HFFc6 (cell line): ENCODE measurements around the gene ARID5B. TPM values are rescaled to one million over a fixed set of nuclear protein-coding genes. Genes with fewer than 3 reads are reported as not detected.

Experiments used
- DNase-seq: peaks from one replicate; pipeline ENCODE4 v3.0.0-alpha.2; 2018
- H3K27ac Mint-ChIP-seq: 2 replicates; pipeline ENCODE4 v1.8.0; 2020; ENCODE audit warnings: mild to moderate bottlenecking, mixed read lengths
- H3K27me3 Mint-ChIP-seq: 2 replicates; pipeline ENCODE4 v1.8.0; 2021; ENCODE audit warnings: mild to moderate bottlenecking, moderate library complexity, mixed read lengths; ENCODE audit not compliant: insufficient read depth
- H3K36me3 Mint-ChIP-seq: 2 replicates; pipeline ENCODE4 v1.8.0; 2021; ENCODE audit warnings: low read depth, mixed read lengths
- H3K4me1 Mint-ChIP-seq: 2 replicates; pipeline ENCODE4 v1.8.0; 2020; ENCODE audit warnings: low read depth, mixed read lengths
- H3K4me3 Mint-ChIP-seq: 2 replicates; pipeline ENCODE4 v1.8.0; 2020; ENCODE audit warnings: mild to moderate bottlenecking, moderate library complexity, mixed read lengths
- H3K9me3 Mint-ChIP-seq: 2 replicates; pipeline ENCODE4 v1.8.0; 2020; ENCODE audit warnings: mild to moderate bottlenecking, mixed read lengths
- total RNA-seq, 6 experiments: library from RNA; stranded (reverse); fragmentation: NEBNext Ultra II Directional; extraction: Animal tissue kit (Norgen Biotek cat#: 25700); gene quantifications; 2 replicates in 1 of 6; 3 replicates in 5 of 6; pipeline ENCODE4 v1.2.3, GENCODE V29; 2021
- TF ChIP-seq, protein P1 (sequence below): fragments of 200-600 bp; sonication (generic); IDR thresholded peaks from 2 replicates; pipeline ENCODE4 v1.5.0; 2021; ENCODE audit warnings: antibody characterized with exemption, mild to moderate bottlenecking

The ARID5B gene
- total RNA-seq, 6 experiments from 2014 or later = 102 to 142 (median 131) TPM

- Mint-ChIP-seq H3K27ac (peak overlapping the region; percentile 98), H3K36me3 (peaks cover 68% of the 10 kb centered on the region), H3K9me3 (peaks cover 4% of the 10 kb centered on the region; the same call in 1 of the 2 replicates), H3K4me1 (peaks cover 97% of the 10 kb centered on the region), H3K4me3 (peak overlapping the region; percentile 64; the same call in 1 of the 2 replicates), H3K27me3 (peaks cover 28% of the 10 kb centered on the region)
- no peak for DNase-seq
- TF ChIP-seq, protein P1, sequence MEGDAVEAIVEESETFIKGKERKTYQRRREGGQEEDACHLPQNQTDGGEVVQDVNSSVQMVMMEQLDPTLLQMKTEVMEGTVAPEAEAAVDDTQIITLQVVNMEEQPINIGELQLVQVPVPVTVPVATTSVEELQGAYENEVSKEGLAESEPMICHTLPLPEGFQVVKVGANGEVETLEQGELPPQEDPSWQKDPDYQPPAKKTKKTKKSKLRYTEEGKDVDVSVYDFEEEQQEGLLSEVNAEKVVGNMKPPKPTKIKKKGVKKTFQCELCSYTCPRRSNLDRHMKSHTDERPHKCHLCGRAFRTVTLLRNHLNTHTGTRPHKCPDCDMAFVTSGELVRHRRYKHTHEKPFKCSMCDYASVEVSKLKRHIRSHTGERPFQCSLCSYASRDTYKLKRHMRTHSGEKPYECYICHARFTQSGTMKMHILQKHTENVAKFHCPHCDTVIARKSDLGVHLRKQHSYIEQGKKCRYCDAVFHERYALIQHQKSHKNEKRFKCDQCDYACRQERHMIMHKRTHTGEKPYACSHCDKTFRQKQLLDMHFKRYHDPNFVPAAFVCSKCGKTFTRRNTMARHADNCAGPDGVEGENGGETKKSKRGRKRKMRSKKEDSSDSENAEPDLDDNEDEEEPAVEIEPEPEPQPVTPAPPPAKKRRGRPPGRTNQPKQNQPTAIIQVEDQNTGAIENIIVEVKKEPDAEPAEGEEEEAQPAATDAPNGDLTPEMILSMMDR = no peak
Measured at GRCh38 chr10:62079885-62080559, 178.5 kb downstream of the ARID5B start.

GRCh38 chr10:62080905-62081304 is 179.4 kb downstream of the ARID5B start:
- H3K27ac Mint-ChIP-seq = peak overlapping the region; percentile 98
- H3K9me3 Mint-ChIP-seq = peaks cover 4% of the 10 kb centered on the region; the same call in 1 of the 2 replicates
- H3K4me1 Mint-ChIP-seq = peaks cover 97% of the 10 kb centered on the region
- H3K27me3 Mint-ChIP-seq = peaks cover 23% of the 10 kb centered on the region
- H3K36me3 Mint-ChIP-seq = peaks cover 68% of the 10 kb centered on the region
- no peak for DNase-seq
- TF ChIP-seq, protein P1 = peak; percentile 49
- peak overlapping the region; percentile 49; the same call in 1 of the 2 replicates for H3K4me3 Mint-ChIP-seq

DNA sequence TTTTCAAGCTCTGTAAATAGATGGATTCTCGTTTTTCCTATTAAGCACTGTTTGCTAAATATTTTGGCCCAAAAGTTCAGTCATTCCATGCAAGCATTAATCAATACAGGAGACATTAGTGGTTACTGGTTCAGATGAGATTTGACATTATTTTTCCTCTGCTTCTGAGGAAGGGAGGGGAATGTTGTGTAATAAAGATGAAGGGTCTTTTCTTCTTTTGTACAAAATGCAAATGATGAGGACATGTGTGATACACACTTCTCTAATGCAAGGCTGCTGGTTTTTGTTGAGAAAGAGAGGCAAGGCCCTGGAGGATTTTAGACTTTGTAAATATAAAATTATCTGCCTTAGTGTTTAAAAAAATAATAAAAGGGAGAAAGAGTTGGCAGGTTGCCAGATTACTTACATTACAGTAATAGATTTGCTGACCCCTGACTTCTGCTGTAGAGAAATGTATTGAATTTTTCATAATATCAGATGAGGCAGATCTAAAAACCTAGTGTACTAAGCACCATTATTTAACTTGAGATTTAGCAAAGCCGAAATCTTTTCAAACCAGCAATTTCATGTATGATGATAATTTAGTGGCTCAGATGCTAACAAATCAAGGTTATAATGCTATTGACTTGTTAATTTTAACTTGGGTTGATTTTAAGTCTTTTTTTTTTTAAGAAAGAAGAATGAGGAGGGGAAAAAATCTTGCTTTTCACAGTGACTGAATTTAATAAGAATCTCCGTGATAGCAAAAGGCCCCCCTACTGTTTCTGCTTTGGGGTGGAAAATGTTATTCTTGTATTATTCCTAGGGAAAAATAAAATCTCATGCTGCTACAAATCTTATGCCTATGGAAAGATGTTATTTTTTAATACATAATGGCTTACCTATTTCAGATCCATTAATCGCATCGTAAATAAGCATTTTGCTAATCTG is 180.1 kb downstream of the ARID5B start:
- Mint-ChIP-seq H3K36me3 (peaks cover 64% of the 10 kb centered on the region), H3K4me3 (peak overlapping the region; percentile 49; the same call in 1 of the 2 replicates), H3K27ac (peak overlapping the region; percentile 98), H3K4me1 (peaks cover 90% of the 10 kb centered on the region), H3K27me3 (peaks cover 19% of the 10 kb centered on the region), H3K9me3 (peaks cover 4% of the 10 kb centered on the region; the same call in 1 of the 2 replicates)
- DNase-seq = no peak
- TF ChIP-seq, protein P1 = no peak

- peaks cover 4% of the 10 kb centered on the region; the same call in 1 of the 2 replicates for H3K9me3 Mint-ChIP-seq
- peak overlapping the region; percentile 98 for H3K27ac Mint-ChIP-seq
- TF ChIP-seq, protein P1 = no peak
- H3K27me3 Mint-ChIP-seq = peaks cover 16% of the 10 kb centered on the region
- peaks cover 83% of the 10 kb centered on the region for H3K4me1 Mint-ChIP-seq
- peaks cover 59% of the 10 kb centered on the region for H3K36me3 Mint-ChIP-seq
- peak overlapping the region; percentile 1 for H3K4me3 Mint-ChIP-seq
- DNase-seq = no peak
Measured at GRCh38 chr10:62082271-62082656, 180.8 kb downstream of the ARID5B start.

DNA sequence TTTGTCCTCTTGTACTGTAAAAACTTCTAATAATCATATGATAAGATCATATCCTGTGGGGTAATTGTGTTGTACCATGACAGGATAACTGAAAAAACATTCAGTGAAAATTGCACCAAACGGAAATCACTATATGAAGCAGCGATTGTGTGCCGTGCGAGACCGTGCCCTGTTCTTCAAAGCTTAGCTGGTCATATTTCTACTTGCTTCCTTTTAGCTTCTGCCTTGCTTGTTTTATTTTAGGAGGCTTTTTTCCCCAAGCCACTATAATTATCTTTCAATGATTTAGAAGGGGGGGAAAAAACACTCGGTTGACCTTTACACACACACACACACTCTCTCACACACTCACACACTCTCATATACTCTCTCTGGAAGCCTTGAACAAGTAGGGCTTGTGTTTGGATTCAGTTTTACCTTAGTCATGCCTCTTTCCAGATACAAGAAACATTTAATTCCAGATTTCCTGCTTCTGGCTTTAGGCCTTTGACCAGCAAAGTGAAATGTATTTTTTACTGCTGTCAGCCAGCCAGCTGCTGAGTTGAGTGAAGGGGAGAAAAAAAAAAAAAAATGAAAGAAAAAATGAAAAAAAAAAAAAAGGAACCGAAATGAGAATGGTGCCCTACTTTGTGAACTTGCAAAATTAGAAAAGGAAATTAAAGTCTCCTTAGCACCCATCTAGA is 181.4 kb downstream of the ARID5B start:
- Mint-ChIP-seq H3K4me1 (peaks cover 83% of the 10 kb centered on the region), H3K27me3 (peaks cover 16% of the 10 kb centered on the region), H3K9me3 (peaks cover 4% of the 10 kb centered on the region; the same call in 1 of the 2 replicates), H3K27ac (peak overlapping the region; percentile 98), H3K4me3 (peak overlapping the region; percentile 1), H3K36me3 (peaks cover 59% of the 10 kb centered on the region)
- TF ChIP-seq, protein P1 = no peak
- DNase-seq = peak; percentile 51
